ENCODE results near the gene EEIG2.

GRCh38 chr1:108512239-108513043 lies 47.5 kb upstream of the EEIG2 start:
- no peak for TF ChIP-seq POLR2A (IDR thresholded peaks at IDR 0.05)
- peak; percentile 79 to 91 (median 84) for TF ChIP-seq CTCF (IDR thresholded peaks at IDR 0.05)
